Activated CD8-positive, alpha-beta T cell treated with anti-CD3 and anti-CD28 coated beads for 36 hours (primary cell): Measurements from ENCODE around the gene MDM1. TPM values are rescaled to one million over a fixed set of nuclear protein-coding genes. Genes with fewer than 3 reads are reported as not detected.

Source experiments
- ATAC-seq: fragments of 200-7000 bp; cut with Tn5 transposase; one replicate; pipeline ENCODE4 v1.10.0; 2021; ENCODE audit warnings: mild to moderate bottlenecking, moderate library complexity
- CTCF ChIA-PET: fragments of 350-600 bp; sonication (Branson Sonifier 250); formaldehyde crosslinking; loops from one replicate; lab custom pipeline; 2021; ENCODE audit warnings: antibody characterized with exemption; lab: Charles Lee
- POLR2A ChIA-PET: fragments of 350-600 bp; sonication (Branson Sonifier 250); formaldehyde crosslinking; loops from one replicate; lab custom pipeline; 2021; ENCODE audit warnings: antibody characterized with exemption; lab: Charles Lee
- DNase-seq: peaks from one replicate; pipeline ENCODE4 v3.0.0-alpha.2; 2020
- H3K27ac Mint-ChIP-seq: one replicate; pipeline ENCODE4 v1.8.0; 2021; ENCODE audit warnings: mild to moderate bottlenecking, mixed read lengths
- H3K27me3 Mint-ChIP-seq: one replicate; pipeline ENCODE4 v1.8.0; 2021; ENCODE audit warnings: mixed read lengths
- H3K36me3 Mint-ChIP-seq: one replicate; pipeline ENCODE4 v1.8.0; 2021; ENCODE audit warnings: low read depth, mixed read lengths
- H3K4me1 Mint-ChIP-seq: one replicate; pipeline ENCODE4 v1.8.0; 2021; ENCODE audit warnings: low read depth, mixed read lengths
- H3K4me3 Mint-ChIP-seq: one replicate; pipeline ENCODE4 v1.8.0; 2021; ENCODE audit warnings: mild to moderate bottlenecking, moderate library complexity, mixed read lengths
- H3K9me3 Mint-ChIP-seq: one replicate; pipeline ENCODE4 v1.8.0; 2021; ENCODE audit warnings: mixed read lengths
- CTCF ChIP-seq: fragments of 200-600 bp; IDR thresholded peaks from one replicate; pipeline ENCODE4 v1.8.0; 2022; ENCODE audit warnings: antibody characterized with exemption, mild to moderate bottlenecking
- intact Hi-C: fragments of 100-400 bp; cut with micrococcal nuclease; formaldehyde crosslinking; loops from one replicate; pipeline ENCODE4 v1.10.0; 2022
- total RNA-seq, 2 experiments: library from RNA; stranded (reverse); gene quantifications; one replicate each; pipeline ENCODE4 v1.2.3, GENCODE V29; 2021

MDM1 gene
- total RNA-seq, 2 experiments from 2014 or later, result 15.4 to 17.9 TPM

- peak overlapping the region; percentile 78 for H3K4me3 Mint-ChIP-seq
- TF ChIP-seq CTCF, result no peak
- ChIA-PET POLR2A (interaction anchor here (0.6 to 1.5 kb wide), 6 partner anchors 8 to 264 kb away, joined by 3 to 5 read pairs (median 3); no protein-coding TSS in a partner anchor), CTCF (interaction anchor here (0.5 to 1.4 kb wide), 6 partner anchors 9 to 310 kb away, joined by 3 to 4 read pairs (median 3); no protein-coding TSS in a partner anchor)
- peak overlapping the region; percentile 94 for H3K27ac Mint-ChIP-seq
- no peaks in the 10 kb centered on the region for H3K27me3 Mint-ChIP-seq
- ATAC-seq, result peak; percentile 94
- no peaks in the 10 kb centered on the region for H3K9me3 Mint-ChIP-seq
- intact Hi-C loops, result loop anchor here (1.0 to 10.0 kb wide), 3 partner anchors 86 to 250 kb away; partner anchors contain the start of gene RAP1B
- DNase-seq, result peak; percentile 94
- no peaks in the 10 kb centered on the region for H3K36me3 Mint-ChIP-seq
- H3K4me1 Mint-ChIP-seq, result peaks cover 58% of the 10 kb centered on the region
These were observed 32.9 kb upstream of the MDM1 start for GRCh38 chr12:68364893-68365725.

GRCh38 chr12:68364328-68364727 lies 32.2 kb upstream of the MDM1 start:
- peaks cover 56% of the 10 kb centered on the region for H3K4me1 Mint-ChIP-seq
- H3K4me3 Mint-ChIP-seq, result peak overlapping the region; percentile 78
- peak overlapping the region; percentile 94 for H3K27ac Mint-ChIP-seq
- H3K36me3 Mint-ChIP-seq, result no peaks in the 10 kb centered on the region
- ChIA-PET POLR2A (interaction anchor here (0.7 to 1.0 kb wide), 4 partner anchors 8 to 265 kb away, joined by 3 read pairs; no protein-coding TSS in a partner anchor), CTCF (interaction anchor here (1.3 kb wide), 1 partner anchor 8 kb away, joined by 4 read pairs; no protein-coding TSS in a partner anchor)
- DNase-seq (no peak), ATAC-seq (no peak)
- intact Hi-C loops, result loop anchor here (5.0 to 10.0 kb wide), 2 partner anchors 118 to 250 kb away; partner anchors contain the start of gene RAP1B
- H3K27me3 Mint-ChIP-seq, result no peaks in the 10 kb centered on the region
- no peak for TF ChIP-seq CTCF
- H3K9me3 Mint-ChIP-seq, result no peaks in the 10 kb centered on the region

- POLR2A ChIA-PET, result interaction anchor here (1.1 kb wide), 1 partner anchor 13 kb away, joined by 4 read pairs; no protein-coding TSS in a partner anchor
- CTCF ChIA-PET, result no interaction called here
These were observed 29.8 kb upstream of the MDM1 start for GRCh38 chr12:68361953-68362352.

GRCh38 chr12:68359674-68360073 lies 27.5 kb upstream of the MDM1 start:
- no peak for ATAC-seq
- Mint-ChIP-seq H3K9me3 (no peaks in the 10 kb centered on the region), H3K27me3 (no peaks in the 10 kb centered on the region), H3K36me3 (no peaks in the 10 kb centered on the region), H3K4me3 (no peak overlapping the region), H3K4me1 (peaks cover 28% of the 10 kb centered on the region), H3K27ac (no peak overlapping the region)
- POLR2A ChIA-PET, result interaction anchor here (1.1 kb wide), 1 partner anchor 12 kb away, joined by 4 read pairs; no protein-coding TSS in a partner anchor
- no peak for TF ChIP-seq CTCF
- intact Hi-C loops, result loop anchor here (2.0 to 10.0 kb wide), 3 partner anchors 123 to 327 kb away; partner anchors contain the start of genes NUP107 and RAP1B
- no peak for DNase-seq
- CTCF ChIA-PET, result interaction anchor here (0.6 to 2.6 kb wide), 30 partner anchors 9 to 387 kb away, joined by 3 to 9 read pairs (median 4); partner anchors contain the start of genes MDM1 and RAP1B

More at GRCh38 chr12:68361953-68362352, 29.8 kb upstream of the MDM1 start:
- H3K27ac Mint-ChIP-seq, result no peak overlapping the region
- H3K9me3 Mint-ChIP-seq, result no peaks in the 10 kb centered on the region
- ATAC-seq (no peak), DNase-seq (no peak)
- TF ChIP-seq CTCF, result no peak
- intact Hi-C loops, result loop anchor here (5.0 to 10.0 kb wide), 2 partner anchors 120 to 253 kb away; partner anchors contain the start of gene RAP1B
- peaks cover 42% of the 10 kb centered on the region for H3K4me1 Mint-ChIP-seq
- no peaks in the 10 kb centered on the region for H3K27me3 Mint-ChIP-seq
- H3K36me3 Mint-ChIP-seq, result no peaks in the 10 kb centered on the region
- no peak overlapping the region for H3K4me3 Mint-ChIP-seq
